HG02571 (cell line): ENCODE data around the gene SH3PXD2B.
"Not testable (repeated sequence)": the region's sequence is repeated elsewhere in the genome, so short reads cannot be mapped to it uniquely, and the experiment has no call there.

ENCODE experiments used
- ATAC-seq: cut with Tn5 transposase; IDR thresholded peaks from one replicate; pipeline ENCODE4 v1.9.1; 2021; ENCODE audit warnings: mild to moderate bottlenecking, moderate library complexity; ENCODE audit not compliant: unreplicated experiment

Gene SH3PXD2B

GRCh38 chr5:172486451-172486850 lies 32.1 kb upstream of the SH3PXD2B start:
- no peak for ATAC-seq

- ATAC-seq: no peak
These were observed 31.3 kb upstream of the SH3PXD2B start for GRCh38 chr5:172485511-172486202.

- no peak for ATAC-seq
These were observed 30.3 kb upstream of the SH3PXD2B start for GRCh38 chr5:172484664-172485063.

- ATAC-seq: no peak
These were observed 28.1 kb upstream of the SH3PXD2B start for GRCh38 chr5:172482156-172483020.

- no peak for ATAC-seq
These were observed 26.9 kb upstream of the SH3PXD2B start for GRCh38 chr5:172481011-172481800.

GRCh38 chr5:172479784-172480115 lies 25.4 kb upstream of the SH3PXD2B start:
- no peak for ATAC-seq

- ATAC-seq: peak; percentile 47
These were observed 24.9 kb upstream of the SH3PXD2B start for GRCh38 chr5:172479034-172479783.

- not testable (repeated sequence) for ATAC-seq
These were observed 24.3 kb upstream of the SH3PXD2B start for GRCh38 chr5:172478695-172479033.

GRCh38 chr5:172478256-172478655 lies 23.9 kb upstream of the SH3PXD2B start:
- no peak for ATAC-seq

- no peak for ATAC-seq
These were observed 23.1 kb upstream of the SH3PXD2B start for GRCh38 chr5:172477466-172477865.

GRCh38 chr5:172474293-172474692 lies 20.0 kb upstream of the SH3PXD2B start:
- no peak for ATAC-seq

GRCh38 chr5:172473427-172473826 lies 19.1 kb upstream of the SH3PXD2B start:
- ATAC-seq: no peak

- ATAC-seq: no peak
These were observed 15.4 kb upstream of the SH3PXD2B start for GRCh38 chr5:172469697-172470096.

- no peak for ATAC-seq
These were observed 11.7 kb upstream of the SH3PXD2B start for GRCh38 chr5:172466062-172466461.

GRCh38 chr5:172463031-172463430 lies 8.7 kb upstream of the SH3PXD2B start:
- no peak for ATAC-seq

- no peak for ATAC-seq
These were observed 5.4 kb upstream of the SH3PXD2B start for GRCh38 chr5:172459783-172460165.

- no peak for ATAC-seq
These were observed 4.9 kb upstream of the SH3PXD2B start for GRCh38 chr5:172458976-172459782.

GRCh38 chr5:172456076-172456722 lies 1.9 kb upstream of the SH3PXD2B start:
- no peak for ATAC-seq

- ATAC-seq: no peak
These were observed 1.3 kb upstream of the SH3PXD2B start for GRCh38 chr5:172455511-172456061.

GRCh38 chr5:172455087-172455381 lies 709 bp upstream of the SH3PXD2B start:
- ATAC-seq: no peak
